HG02870 (cell line): ENCODE measurements around the gene ANKRD11.

Experiments
- ATAC-seq: cut with Tn5 transposase; IDR thresholded peaks from one replicate; pipeline ENCODE4 v1.9.1; 2021; ENCODE audit warnings: mild to moderate bottlenecking, moderate library complexity; ENCODE audit not compliant: unreplicated experiment

The ANKRD11 gene

GRCh38 chr16:89507214-89507833 is 17.0 kb upstream of the ANKRD11 start:
- ATAC-seq = no peak

GRCh38 chr16:89506791-89507191 is 16.4 kb upstream of the ANKRD11 start:
- ATAC-seq = no peak

- no peak for ATAC-seq
These were observed 15.7 kb upstream of the ANKRD11 start for GRCh38 chr16:89506113-89506504.

- peak; percentile 44 for ATAC-seq
These were observed 15.1 kb upstream of the ANKRD11 start for GRCh38 chr16:89505204-89506112.

GRCh38 chr16:89504091-89504490 is 13.7 kb upstream of the ANKRD11 start:
- no peak for ATAC-seq

- no peak for ATAC-seq
These were observed 11.9 kb upstream of the ANKRD11 start for GRCh38 chr16:89502081-89502843.

- no peak for ATAC-seq
These were observed 9.4 kb upstream of the ANKRD11 start for GRCh38 chr16:89499767-89500166.

- no peak for ATAC-seq
These were observed 8.5 kb upstream of the ANKRD11 start for GRCh38 chr16:89498839-89499238.

- ATAC-seq = no peak
These were observed 4.8 kb upstream of the ANKRD11 start for GRCh38 chr16:89495121-89495520.

GRCh38 chr16:89493776-89494175 is 3.4 kb upstream of the ANKRD11 start:
- ATAC-seq = no peak

- ATAC-seq = no peak
These were observed 1.8 kb upstream of the ANKRD11 start for GRCh38 chr16:89491974-89492687.

- no peak for ATAC-seq
These were observed 993 bp upstream of the ANKRD11 start for GRCh38 chr16:89491238-89491869.

GRCh38 chr16:89489898-89490438 is 393 bp downstream of the ANKRD11 start:
- no peak for ATAC-seq

- no peak for ATAC-seq
These were observed 1.1 kb downstream of the ANKRD11 start for GRCh38 chr16:89489040-89489897.

- ATAC-seq = no peak
These were observed 4.6 kb downstream of the ANKRD11 start for GRCh38 chr16:89485701-89486246.

- no peak for ATAC-seq
These were observed 5.3 kb downstream of the ANKRD11 start for GRCh38 chr16:89484923-89485679.

GRCh38 chr16:89484041-89484501 is 6.3 kb downstream of the ANKRD11 start:
- ATAC-seq = no peak

GRCh38 chr16:89482817-89483205 is 7.5 kb downstream of the ANKRD11 start:
- ATAC-seq = no peak
